PC-3 (cell line): ENCODE data around the gene PRDM11. TPM values are rescaled to one million over a fixed set of nuclear protein-coding genes. Genes with fewer than 3 reads are reported as not detected.

Experiments used
- ATAC-seq: fragments of 200-7000 bp; cut with Tn5 transposase; 2 replicates; pipeline ENCODE4 v1.9.1; 2020; ENCODE audit warnings: mild to moderate bottlenecking, moderate library complexity
- BruUV-seq: library from RNA; stranded (reverse); fragments of 400-500 nt; replicated peaks from 2 replicates; lab custom pipeline; 2021; lab: Mats Ljungman, UMichigan
- CTCF ChIA-PET: fragments of 300-600 bp; sonication (Branson Sonifier 250); formaldehyde crosslinking; loops from one replicate; lab custom pipeline; 2022; ENCODE audit warnings: antibody characterized with exemption; lab: Charles Lee
- POLR2A ChIA-PET: fragments of 300-600 bp; sonication (Branson Sonifier 250); formaldehyde crosslinking; loops from one replicate; lab custom pipeline; 2022; ENCODE audit warnings: antibody characterized with exemption; ENCODE audit not compliant: unreplicated experiment; lab: Charles Lee
- DNase-seq: peaks from one replicate; pipeline ENCODE4 v3.0.0-alpha.2; 2015
- H2AFZ ChIP-seq: fragments of 300-600 bp; sonication (generic); 2 replicates; pipeline ENCODE4 v1.6.0; 2016; ENCODE audit warnings: antibody characterized with exemption, low read length
- H3F3A ChIP-seq: fragments of 300-600 bp; sonication (generic); one replicate; pipeline ENCODE4 v1.6.0; 2017; ENCODE audit warnings: antibody characterized with exemption, low read length, control low read depth, mild to moderate bottlenecking; ENCODE audit not compliant: unreplicated experiment
- H3K27ac ChIP-seq: fragments of 300-600 bp; sonication (generic); 2 replicates; pipeline ENCODE4 v1.5.1; 2016; ENCODE audit warnings: mild to moderate bottlenecking, low read length
- H3K27me3 ChIP-seq: fragments of 300-600 bp; sonication (generic); 2 replicates; pipeline ENCODE4 v1.6.1; 2016; ENCODE audit warnings: low read length, mixed read lengths
- H3K36me3 ChIP-seq: fragments of 300-600 bp; sonication (generic); 2 replicates; pipeline ENCODE4 v1.6.1; 2016; ENCODE audit warnings: low read depth, mixed run types, low read length, mixed read lengths
- H3K4me1 ChIP-seq: fragments of 300-600 bp; sonication (generic); 2 replicates; pipeline ENCODE4 v1.5.1; 2016; ENCODE audit warnings: low read length; ENCODE audit not compliant: insufficient read depth
- H3K4me2 ChIP-seq: fragments of 300-600 bp; sonication (generic); 2 replicates; pipeline ENCODE4 v1.6.0; 2016; ENCODE audit warnings: low read length
- H3K4me3 ChIP-seq: fragments of 300-600 bp; sonication (generic); 2 replicates; pipeline ENCODE4 v1.5.1; 2016; ENCODE audit warnings: mild to moderate bottlenecking, low read length, mixed read lengths
- H3K79me2 ChIP-seq: fragments of 300-600 bp; sonication (generic); 2 replicates; pipeline ENCODE4 v1.6.1; 2017; ENCODE audit warnings: low read length, mixed read lengths
- H3K9ac ChIP-seq: fragments of 300-600 bp; sonication (generic); 2 replicates; pipeline ENCODE4 v1.6.0; 2016; ENCODE audit warnings: mild to moderate bottlenecking, low read length
- H3K9me2 ChIP-seq: fragments of 300-600 bp; sonication (generic); replicated peaks from 2 replicates; pipeline ENCODE4 v1.6.1; 2016; ENCODE audit warnings: mixed run types, low read length, mixed read lengths
- H3K9me3 ChIP-seq: fragments of 300-600 bp; sonication (generic); 2 replicates; pipeline ENCODE4 v1.6.1; 2016; ENCODE audit warnings: low read length, mixed read lengths
- H4K20me1 ChIP-seq: fragments of 300-600 bp; sonication (generic); 2 replicates; pipeline ENCODE4 v1.6.1; 2016; ENCODE audit warnings: low read length, mixed read lengths
- EZH2 ChIP-seq: fragments of 300-600 bp; sonication (generic); IDR thresholded peaks from one replicate; pipeline ENCODE4 v1.6.1; 2017; ENCODE audit warnings: antibody characterized with exemption, mild to moderate bottlenecking, low read length; ENCODE audit not compliant: unreplicated experiment
- EZH2phosphoT487 ChIP-seq: fragments of 300-600 bp; sonication (generic); IDR thresholded peaks from 2 replicates; pipeline ENCODE4 v1.6.1; 2018; ENCODE audit warnings: mild to moderate bottlenecking, antibody characterized with exemption, low read length, borderline replicate concordance
- intact Hi-C: fragments of 100-400 bp; cut with micrococcal nuclease; formaldehyde crosslinking; loops from 2 replicates; pipeline ENCODE4 v1.9.0; 2023
- total RNA-seq: library from RNA; depleted of rRNA; stranded (reverse); fragments of >200 nt; gene quantifications from 2 replicates; pipeline ENCODE4 v1.2.3, GENCODE V29; 2014
- TF ChIP-seq, protein P1 (sequence below): fragments of 300-600 bp; sonication (generic); conservative IDR thresholded peaks from 2 replicates; pipeline ENCODE4 v1.5.1; 2017; ENCODE audit warnings: antibody characterized with exemption, low read depth, mild to moderate bottlenecking, low read length

The PRDM11 gene
- total RNA-seq, 1 experiment from 2014 or later = 5.0 TPM

DNA sequence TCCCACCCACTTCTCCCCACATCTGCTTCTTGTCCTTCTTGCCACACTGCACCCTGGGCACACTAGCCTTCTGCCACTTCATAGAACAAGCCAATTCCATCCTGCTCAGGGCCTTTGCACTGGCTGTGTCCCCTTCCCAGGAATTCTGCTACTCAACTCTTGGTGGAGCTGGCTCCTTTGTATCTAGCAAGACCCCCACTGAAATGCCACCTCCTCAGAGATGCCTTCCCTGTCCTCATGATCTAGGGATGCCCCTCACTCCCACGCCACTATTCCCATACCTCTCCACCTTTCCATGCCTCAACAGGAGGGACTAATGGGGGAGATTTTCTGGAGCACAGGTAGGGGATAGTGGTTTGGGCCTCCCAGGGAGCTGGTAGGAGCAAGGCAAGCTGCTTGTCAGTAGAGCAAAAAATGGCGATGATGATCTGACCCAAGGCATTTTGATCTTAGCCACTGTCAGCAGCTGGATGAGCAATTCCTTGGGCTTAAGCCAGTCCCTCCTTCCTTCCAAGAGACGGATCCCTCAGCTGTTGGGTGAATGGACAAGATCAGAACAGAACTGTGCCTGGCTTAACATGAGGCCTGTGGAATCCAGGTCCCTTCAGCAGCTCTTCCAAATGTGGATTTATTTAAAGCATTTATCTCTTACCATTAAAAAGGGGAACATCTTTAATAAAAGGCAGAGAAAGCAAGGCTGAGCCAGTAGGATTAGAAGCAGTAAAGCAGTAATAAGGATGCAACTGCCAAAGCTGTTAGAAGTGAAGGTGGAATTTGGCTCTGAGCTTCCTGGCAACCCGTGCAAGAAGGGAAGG lies 4.0 kb upstream of the PRDM11 start:
- no peaks in the 10 kb centered on the region for H3K9me3 ChIP-seq
- DNase-seq (no peak), ATAC-seq (no peak)
- H3K9me2 ChIP-seq = no peaks in the 10 kb centered on the region
- POLR2A ChIA-PET = no interaction called here
- H3F3A ChIP-seq = no peaks in the 10 kb centered on the region
- H3K79me2 ChIP-seq = peaks cover 2% of the 10 kb centered on the region
- H3K4me2 ChIP-seq = no peak overlapping the region
- BruUV-seq = no TSS peak
- no peaks in the 10 kb centered on the region for H3K36me3 ChIP-seq
- H3K4me1 ChIP-seq = peaks cover 6% of the 10 kb centered on the region
- no peak overlapping the region for H3K4me3 ChIP-seq
- H3K9ac ChIP-seq = no peak overlapping the region
- CTCF ChIA-PET = no interaction called here
- H2AFZ ChIP-seq = no peak overlapping the region
- intact Hi-C loops = no loop called here
- H3K27ac ChIP-seq = no peak overlapping the region
- H3K27me3 ChIP-seq = peaks cover 14% of the 10 kb centered on the region
- H4K20me1 ChIP-seq = no peaks in the 10 kb centered on the region
- TF ChIP-seq EZH2 (no peak), EZH2phosphoT487 (no peak)
- TF ChIP-seq, protein P1, sequence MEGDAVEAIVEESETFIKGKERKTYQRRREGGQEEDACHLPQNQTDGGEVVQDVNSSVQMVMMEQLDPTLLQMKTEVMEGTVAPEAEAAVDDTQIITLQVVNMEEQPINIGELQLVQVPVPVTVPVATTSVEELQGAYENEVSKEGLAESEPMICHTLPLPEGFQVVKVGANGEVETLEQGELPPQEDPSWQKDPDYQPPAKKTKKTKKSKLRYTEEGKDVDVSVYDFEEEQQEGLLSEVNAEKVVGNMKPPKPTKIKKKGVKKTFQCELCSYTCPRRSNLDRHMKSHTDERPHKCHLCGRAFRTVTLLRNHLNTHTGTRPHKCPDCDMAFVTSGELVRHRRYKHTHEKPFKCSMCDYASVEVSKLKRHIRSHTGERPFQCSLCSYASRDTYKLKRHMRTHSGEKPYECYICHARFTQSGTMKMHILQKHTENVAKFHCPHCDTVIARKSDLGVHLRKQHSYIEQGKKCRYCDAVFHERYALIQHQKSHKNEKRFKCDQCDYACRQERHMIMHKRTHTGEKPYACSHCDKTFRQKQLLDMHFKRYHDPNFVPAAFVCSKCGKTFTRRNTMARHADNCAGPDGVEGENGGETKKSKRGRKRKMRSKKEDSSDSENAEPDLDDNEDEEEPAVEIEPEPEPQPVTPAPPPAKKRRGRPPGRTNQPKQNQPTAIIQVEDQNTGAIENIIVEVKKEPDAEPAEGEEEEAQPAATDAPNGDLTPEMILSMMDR = no peak

GRCh38 chr11:45143494-45143893 lies 2.9 kb upstream of the PRDM11 start:
- intact Hi-C loops = no loop called here
- no peak overlapping the region for H3K9ac ChIP-seq
- no peak overlapping the region for H3K4me2 ChIP-seq
- CTCF ChIA-PET = no interaction called here
- H4K20me1 ChIP-seq = no peaks in the 10 kb centered on the region
- H3K9me3 ChIP-seq = no peaks in the 10 kb centered on the region
- no peaks in the 10 kb centered on the region for H3F3A ChIP-seq
- POLR2A ChIA-PET = no interaction called here
- H3K4me3 ChIP-seq = no peak overlapping the region
- H3K9me2 ChIP-seq = no peaks in the 10 kb centered on the region
- H3K27me3 ChIP-seq = peaks cover 4% of the 10 kb centered on the region
- DNase-seq = no peak
- no peak overlapping the region for H2AFZ ChIP-seq
- H3K27ac ChIP-seq = no peak overlapping the region
- no peak for ATAC-seq
- peaks cover 12% of the 10 kb centered on the region for H3K79me2 ChIP-seq
- no peaks in the 10 kb centered on the region for H3K36me3 ChIP-seq
- BruUV-seq = no TSS peak
- peaks cover 15% of the 10 kb centered on the region for H3K4me1 ChIP-seq
- TF ChIP-seq EZH2 (no peak), EZH2phosphoT487 (no peak)
- TF ChIP-seq, protein P1 = no peak
